Parathyroid adenoma (tissue), 2 donors: ENCODE measurements around the gene PRMT9.

Source experiments
- H2AFZ ChIP-seq: fragments of 300-600 bp; sonication (generic); one replicate; pipeline ENCODE4 v1.7.0; 2017; ENCODE audit warnings: antibody characterized with exemption, mild to moderate bottlenecking
- H3K27ac ChIP-seq: fragments of 300-600 bp; sonication (generic); one replicate; pipeline ENCODE4 v1.7.0; 2017
- H3K27me3 ChIP-seq: fragments of 300-600 bp; sonication (generic); one replicate; pipeline ENCODE4 v1.7.0; 2017; ENCODE audit warnings: low read length; ENCODE audit not compliant: control insufficient read depth, insufficient read depth
- H3K36me3 ChIP-seq: fragments of 300-600 bp; sonication (generic); one replicate; pipeline ENCODE4 v1.7.0; 2017; ENCODE audit warnings: low read length; ENCODE audit not compliant: control insufficient read depth, insufficient read depth
- H3K4me1 ChIP-seq: fragments of 300-600 bp; sonication (generic); one replicate; pipeline ENCODE4 v1.7.0; 2017; ENCODE audit warnings: control low read depth
- H3K4me2 ChIP-seq: fragments of 300-600 bp; sonication (generic); one replicate; pipeline ENCODE4 v1.7.0; 2017; ENCODE audit warnings: low read length
- H3K4me3 ChIP-seq: fragments of 300-600 bp; sonication (generic); one replicate; pipeline ENCODE4 v1.7.0; 2017; ENCODE audit warnings: low read depth, low read length
- H3K79me2 ChIP-seq: fragments of 300-600 bp; sonication (generic); one replicate; pipeline ENCODE4 v1.7.0; 2017; ENCODE audit warnings: control low read depth
- H3K9ac ChIP-seq: fragments of 300-600 bp; sonication (generic); one replicate; pipeline ENCODE4 v1.7.0; 2017; ENCODE audit warnings: mild to moderate bottlenecking
- H3K9me3 ChIP-seq: fragments of 300-600 bp; sonication (generic); one replicate; pipeline ENCODE4 v1.7.0; 2017; ENCODE audit warnings: low read length; ENCODE audit not compliant: control insufficient read depth
- CTCF ChIP-seq: fragments of 300-600 bp; sonication (generic); IDR thresholded peaks from one replicate; pipeline ENCODE4 v1.7.0; 2017; ENCODE audit warnings: antibody characterized with exemption, mild to moderate bottlenecking
- donor health status: primary hyperparathyroidism.

Gene PRMT9

GRCh38 chr4:147727476-147728028, 43.6 kb upstream of the PRMT9 start:
- Histone ChIP-seq H3K4me1 (peaks cover 3% of the 10 kb centered on the region), H3K27ac (no peak overlapping the region), H3K27me3 (no peaks in the 10 kb centered on the region), H3K9ac (no peak overlapping the region), H3K4me3 (no peak overlapping the region), H2AFZ (no peak overlapping the region), H3K36me3 (no peaks in the 10 kb centered on the region), H3K79me2 (no peaks in the 10 kb centered on the region), H3K4me2 (no peak overlapping the region), H3K9me3 (no peaks in the 10 kb centered on the region)
- no peak for TF ChIP-seq CTCF

- Histone ChIP-seq H3K27ac (no peak overlapping the region), H3K4me2 (no peak overlapping the region), H3K79me2 (no peaks in the 10 kb centered on the region), H3K27me3 (no peaks in the 10 kb centered on the region), H3K9ac (no peak overlapping the region), H2AFZ (no peak overlapping the region), H3K36me3 (no peaks in the 10 kb centered on the region), H3K4me3 (no peak overlapping the region), H3K4me1 (peaks cover 3% of the 10 kb centered on the region), H3K9me3 (no peaks in the 10 kb centered on the region)
- no peak for TF ChIP-seq CTCF
Observed at GRCh38 chr4:147725673-147726072, 41.7 kb upstream of the PRMT9 start.

GRCh38 chr4:147724468-147725201, 40.7 kb upstream of the PRMT9 start:
- no peaks in the 10 kb centered on the region for H3K27me3 ChIP-seq
- H3K9me3 ChIP-seq: no peaks in the 10 kb centered on the region
- H3K36me3 ChIP-seq: no peaks in the 10 kb centered on the region
- peak overlapping the region; percentile 66 for H2AFZ ChIP-seq
- peak overlapping the region; percentile 16 for H3K4me2 ChIP-seq
- H3K27ac ChIP-seq: peak overlapping the region; percentile 29
- H3K79me2 ChIP-seq: no peaks in the 10 kb centered on the region
- TF ChIP-seq CTCF: no peak
- H3K4me1 ChIP-seq: peaks cover 3% of the 10 kb centered on the region
- no peak overlapping the region for H3K9ac ChIP-seq
- no peak overlapping the region for H3K4me3 ChIP-seq

GRCh38 chr4:147723326-147723725, 39.4 kb upstream of the PRMT9 start:
- Histone ChIP-seq H3K36me3 (no peaks in the 10 kb centered on the region), H3K4me2 (no peak overlapping the region), H3K9me3 (no peaks in the 10 kb centered on the region), H3K27ac (no peak overlapping the region), H3K4me3 (no peak overlapping the region), H3K79me2 (no peaks in the 10 kb centered on the region), H3K9ac (no peak overlapping the region), H2AFZ (peak overlapping the region; percentile 13), H3K27me3 (no peaks in the 10 kb centered on the region), H3K4me1 (peaks cover 3% of the 10 kb centered on the region)
- no peak for TF ChIP-seq CTCF

- TF ChIP-seq CTCF: no peak
- Histone ChIP-seq H3K79me2 (no peaks in the 10 kb centered on the region), H3K4me2 (peak overlapping the region; percentile 11), H3K27ac (no peak overlapping the region), H3K36me3 (no peaks in the 10 kb centered on the region), H3K27me3 (no peaks in the 10 kb centered on the region), H3K4me3 (no peak overlapping the region), H3K9ac (no peak overlapping the region), H3K9me3 (no peaks in the 10 kb centered on the region), H2AFZ (no peak overlapping the region), H3K4me1 (no peaks in the 10 kb centered on the region)
Observed at GRCh38 chr4:147717878-147718277, 33.9 kb upstream of the PRMT9 start.
